Activated CD8-positive, alpha-beta memory T cell treated with anti-CD3 and anti-CD28 coated beads, Interleukin-2, amount 50 U/mL, for 1 hour (primary cell): ENCODE results near the gene SUN3.
A peak's percentile ranks its signal among the peaks of the same experiment; 100 is the strongest.
"Not testable (repeated sequence)": the region's sequence is repeated elsewhere in the genome, so short reads cannot be mapped to it uniquely, and the experiment has no call there.

Experiments used
- DNase-seq: peaks from one replicate; pipeline ENCODE4 v3.0.0-alpha.2; 2020; ENCODE audit errors: extremely low read depth

SUN3 gene

DNA sequence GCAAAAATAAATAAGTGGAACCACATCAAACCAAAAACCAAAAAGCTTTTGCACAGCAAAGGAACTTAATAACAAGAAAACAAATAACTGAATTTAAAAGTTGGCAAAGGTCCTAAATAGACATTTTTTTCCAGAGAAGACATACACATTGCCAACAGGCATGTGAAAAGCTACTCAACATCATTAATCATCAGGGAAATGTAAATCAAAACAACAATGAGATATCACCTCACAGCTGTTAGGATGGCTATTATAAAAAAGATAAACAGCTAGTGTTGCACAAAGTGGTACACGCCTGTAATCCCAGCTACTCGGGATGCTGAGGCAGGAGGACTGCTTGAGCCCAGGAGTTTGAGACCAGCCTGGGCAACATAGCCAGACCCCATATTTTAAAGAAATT, 2.2 kb upstream of the SUN3 start:
- no peak for DNase-seq

GRCh38 chr7:48025624-48026023, 3.3 kb downstream of the SUN3 start:
- no peak for DNase-seq

DNA sequence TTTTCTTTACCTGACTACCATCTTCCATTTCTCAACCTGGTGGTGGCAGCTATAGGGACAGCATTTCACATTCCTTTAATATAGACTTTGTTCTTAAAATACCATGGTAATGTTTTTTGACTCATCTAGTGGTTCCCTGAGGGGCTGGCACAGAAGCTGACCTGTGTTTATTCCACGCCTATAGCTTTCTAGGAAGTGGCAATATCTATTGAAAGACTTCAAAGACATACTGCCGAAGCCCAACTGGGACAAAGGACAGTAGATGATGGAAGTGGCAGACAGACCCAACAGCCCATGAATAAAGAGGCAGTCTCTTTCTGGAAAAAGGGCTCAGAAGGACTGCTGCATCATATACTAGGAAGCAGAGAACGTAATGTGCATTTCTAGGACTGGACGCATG, 11.2 kb downstream of the SUN3 start:
- DNase-seq = no peak

GRCh38 chr7:48016641-48017040, 12.3 kb downstream of the SUN3 start:
- DNase-seq = no peak

DNA sequence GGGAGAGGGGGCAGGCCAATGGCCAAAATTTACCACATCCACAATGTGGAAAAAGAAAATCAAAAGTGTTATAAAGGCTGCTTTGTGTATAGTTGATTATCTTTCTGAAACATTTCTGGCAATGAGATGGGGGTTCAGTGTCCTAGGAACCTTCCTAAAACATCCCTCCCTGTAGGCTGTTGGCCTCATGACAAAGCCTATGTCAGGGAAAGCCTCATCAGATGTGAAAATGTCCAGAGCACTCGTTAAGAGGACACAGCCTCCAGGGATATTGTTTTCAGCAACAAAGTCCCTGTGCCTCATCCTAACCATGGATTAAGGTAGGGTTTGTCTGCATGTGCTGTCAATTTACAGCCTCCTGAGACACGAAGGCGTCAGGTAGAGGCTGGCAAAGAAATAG, 17.0 kb downstream of the SUN3 start:
- no peak for DNase-seq

GRCh38 chr7:48011323-48011722, 17.6 kb downstream of the SUN3 start:
- no peak for DNase-seq

DNA sequence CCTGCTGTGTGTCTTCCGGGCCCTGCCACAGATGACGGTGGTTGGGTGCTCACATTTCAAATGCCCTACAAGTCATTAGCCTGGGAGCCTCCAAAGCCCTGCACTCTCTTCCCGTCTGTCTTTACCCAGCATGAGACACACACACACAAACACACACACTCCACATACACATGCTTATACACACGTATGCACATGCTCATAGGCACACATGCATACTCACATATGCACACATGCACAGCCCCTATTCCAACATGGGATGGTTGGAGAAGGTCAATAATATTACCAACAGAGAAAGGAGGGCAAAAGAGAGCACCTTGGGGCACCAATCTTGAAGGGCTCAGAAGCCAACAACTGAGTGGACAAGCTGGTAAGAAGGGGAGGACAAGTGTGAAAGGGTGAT, 19.0 kb downstream of the SUN3 start:
- DNase-seq = no peak

- DNase-seq = no peak
These were observed 19.6 kb downstream of the SUN3 start for GRCh38 chr7:48009257-48009656.

DNA sequence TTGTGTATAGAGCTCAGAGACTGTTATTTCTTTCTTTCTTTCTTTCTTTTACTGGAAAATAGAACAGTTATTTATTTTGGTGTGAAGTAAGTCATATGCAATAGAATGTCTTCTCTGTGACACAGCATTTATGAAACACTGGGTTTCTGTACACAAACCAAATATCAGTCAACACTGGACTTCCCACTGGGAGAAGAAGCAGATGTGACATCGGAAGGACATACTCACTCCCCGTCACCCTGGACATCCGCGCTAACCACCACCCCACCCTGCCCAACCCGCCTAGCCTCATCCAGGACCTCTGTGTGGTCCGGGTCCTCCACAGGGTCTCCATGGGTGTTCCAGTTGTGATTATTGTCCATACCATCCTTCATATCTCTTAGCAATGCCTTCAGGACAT, 22.0 kb downstream of the SUN3 start:
- DNase-seq = no peak

- DNase-seq = no peak
These were observed 24.3 kb downstream of the SUN3 start for GRCh38 chr7:48004638-48005037.

DNA sequence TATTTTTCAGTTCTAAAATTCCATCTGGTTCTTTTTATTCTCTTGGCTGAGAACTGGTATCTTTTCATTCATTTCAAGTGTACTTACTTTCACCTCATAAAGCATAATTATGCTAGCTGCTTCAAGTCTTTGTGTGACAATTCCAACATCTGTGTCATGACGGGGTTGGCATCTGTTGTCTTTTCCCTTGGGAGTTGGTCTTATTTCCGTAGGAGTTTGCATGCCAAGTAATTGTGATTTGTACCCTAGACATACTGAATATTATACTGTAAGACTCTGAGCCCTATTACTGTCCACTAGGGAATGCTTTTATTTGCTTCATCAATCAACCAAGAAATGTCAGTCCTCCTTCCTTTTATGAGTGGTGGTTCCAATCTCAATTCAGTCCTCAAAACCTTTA, 24.9 kb downstream of the SUN3 start:
- DNase-seq = no peak

GRCh38 chr7:48000164-48000563, 28.7 kb downstream of the SUN3 start:
- not testable (repeated sequence) for DNase-seq

- no peak for DNase-seq
These were observed 29.5 kb downstream of the SUN3 start for GRCh38 chr7:47999413-47999812.

GRCh38 chr7:47992446-47992845, 36.5 kb downstream of the SUN3 start:
- no peak for DNase-seq

DNA sequence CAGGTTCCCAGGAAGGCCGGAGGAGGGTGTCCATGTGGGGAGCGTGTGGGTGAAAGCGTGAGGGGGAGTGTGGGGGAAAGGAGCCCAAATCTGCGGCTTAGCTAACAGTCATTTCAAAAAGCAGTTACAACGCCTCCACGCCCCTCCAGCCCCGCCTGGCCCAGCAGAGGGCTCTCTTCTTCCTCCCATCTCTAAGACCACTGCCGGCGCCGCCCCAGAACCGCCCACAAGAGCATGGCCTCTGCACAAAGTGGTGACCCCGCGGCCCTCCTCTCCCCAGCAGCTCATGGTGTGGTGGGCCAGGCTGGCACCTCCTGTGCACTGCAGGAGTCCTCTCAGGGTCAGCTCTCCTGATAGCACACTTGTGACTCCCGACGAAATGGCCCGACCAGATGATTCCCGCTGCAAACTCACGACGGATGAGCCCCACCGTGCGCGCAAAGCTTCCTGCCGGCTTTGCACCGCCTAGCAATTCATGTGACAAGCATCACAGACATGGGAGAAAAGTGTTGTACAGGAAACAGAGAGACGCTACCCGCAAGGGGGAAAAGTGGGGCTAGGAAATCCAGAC, 37.1 kb downstream of the SUN3 start:
- DNase-seq = peak; percentile 50

- DNase-seq = no peak
These were observed 37.6 kb downstream of the SUN3 start for GRCh38 chr7:47991270-47991669.

- no peak for DNase-seq
These were observed 38.3 kb downstream of the SUN3 start for GRCh38 chr7:47990592-47990991.

GRCh38 chr7:47989607-47990400, 39.1 kb downstream of the SUN3 start:
- not testable (repeated sequence) for DNase-seq

DNA sequence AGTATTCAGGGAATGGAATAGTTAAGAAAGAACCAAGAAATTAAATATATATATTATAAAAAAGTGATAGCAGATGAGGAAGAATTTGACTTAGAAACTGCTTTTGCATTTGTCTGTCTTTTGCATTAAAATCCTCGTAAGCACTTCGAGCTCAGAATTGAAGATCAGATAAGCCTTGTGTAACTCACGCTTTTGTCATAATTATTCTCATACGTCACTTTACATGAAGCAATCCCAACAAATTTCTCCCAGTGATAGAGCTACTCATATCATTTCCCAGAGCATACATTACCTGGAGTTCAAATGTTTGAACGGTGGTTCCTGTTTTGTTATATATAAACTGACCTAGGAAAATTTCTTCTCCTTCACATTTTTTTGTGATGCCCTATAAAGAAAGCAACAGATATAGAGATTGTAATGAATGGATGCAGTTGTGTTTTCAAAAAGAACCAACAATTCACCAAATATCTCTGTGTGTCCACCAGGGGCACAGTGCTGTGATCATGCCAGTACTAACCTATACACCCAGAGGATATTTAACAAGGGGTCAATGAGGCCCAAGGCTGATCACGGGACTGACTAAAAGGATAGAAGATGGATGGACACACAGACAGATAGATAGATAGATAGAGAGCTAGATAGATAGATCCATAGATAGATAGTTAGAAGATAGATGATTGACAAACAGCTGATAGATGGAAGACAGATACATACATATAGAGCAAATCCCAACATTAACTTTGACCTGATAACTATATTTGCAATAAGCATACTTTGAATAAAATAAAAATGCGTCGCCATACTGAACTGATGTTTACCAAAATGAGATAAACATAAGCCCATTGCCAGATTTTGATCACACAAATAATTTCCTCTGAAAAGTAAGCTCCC, 40.2 kb downstream of the SUN3 start:
- no peak for DNase-seq

- no peak for DNase-seq
These were observed 46.3 kb downstream of the SUN3 start for GRCh38 chr7:47982610-47983009.

- not testable (repeated sequence) for DNase-seq
These were observed 48.3 kb downstream of the SUN3 start for GRCh38 chr7:47980648-47981047.

GRCh38 chr7:47979832-47980181, 49.1 kb downstream of the SUN3 start:
- no peak for DNase-seq
